Measurements from ENCODE around the gene ROPN1L. TPM values are rescaled to one million over a fixed set of nuclear protein-coding genes. Genes with fewer than 3 reads are reported as not detected.

The ROPN1L gene
- total and polyA plus RNA-seq, 2 of the 8 experiments (the other 6 are each of a cell fraction or from before 2014, with no cell fraction given) = 0.24 to 0.73 TPM

- Histone ChIP-seq H2AK5ac (ENCODE audit: low read depth, low read length) (no peak overlapping the region), H3K4me2 (ENCODE audit: insufficient read depth in 1 of 2, low read depth in 2 of 2, low read length in 2 of 2) (no peak overlapping the region), H2BK20ac (ENCODE audit: low read length) (no peak overlapping the region), H3K27ac (ENCODE audit: low read depth, low read length) (no peak overlapping the region), H4K20me1 (replicated peaks in 1 of 2; ENCODE audit: control insufficient read depth in 1 of 2, insufficient read depth in 2 of 2, low read length in 2 of 2) (no peaks in the 10 kb centered on the region), H3K23me2 (ENCODE audit: low read depth, low read length) (no peaks in the 10 kb centered on the region), H3K14ac (ENCODE audit: insufficient read length) (no peak overlapping the region), H3K4me3 (ENCODE audit: extremely low read depth in 1 of 4, insufficient read depth in 2 of 4, low read depth in 3 of 4, low read length in 4 of 4) (no peak overlapping the region), H3K56ac (replicated peaks; ENCODE audit: insufficient read length, low read depth, low read length) (no peak overlapping the region), H3K18ac (ENCODE audit: extremely low read depth, low read length) (no peak overlapping the region), H2AFZ (ENCODE audit: low read length) (no peak overlapping the region), H4K91ac (replicated peaks; ENCODE audit: insufficient read length, low read length) (no peak overlapping the region), H3K4ac (replicated peaks; ENCODE audit: insufficient read length, low read depth, low read length) (no peak overlapping the region), H2BK5ac (ENCODE audit: low read depth, low read length) (no peak overlapping the region), H3K79me1 (ENCODE audit: low read depth, low read length) (no peaks in the 10 kb centered on the region), H4K8ac (ENCODE audit: extremely low read depth, insufficient read depth, low read length) (no peak overlapping the region), H2BK15ac (ENCODE audit: low read length) (no peak overlapping the region), H3K23ac (ENCODE audit: insufficient read length) (no peak overlapping the region), H4K5ac (ENCODE audit: insufficient read length, low read depth, low read length) (no peak overlapping the region), H2BK120ac (replicated peaks; ENCODE audit: low read depth, low read length) (no peak overlapping the region), H3K36me3 (ENCODE audit: control insufficient read depth in 2 of 4, insufficient read depth in 4 of 4, low read length in 3 of 4) (no peaks in the 10 kb centered on the region), H3K4me1 (replicated peaks in 1 of 4; ENCODE audit: control insufficient read depth in 3 of 4, insufficient read depth in 4 of 4, low read length in 3 of 4) (peaks cover 3 to 11% (median 7%) of the 10 kb centered on the region in 4 experiments), H3K9ac (replicated peaks in 1 of 4; ENCODE audit: extremely low read depth in 1 of 4, low read depth in 3 of 4, low read length in 3 of 4) (no peak overlapping the region), H3K27me3 (replicated peaks in 1 of 4; ENCODE audit: control insufficient read depth in 3 of 4, extremely low read depth in 1 of 4, insufficient read depth in 3 of 4, low read length in 3 of 4) (no peaks in the 10 kb centered on the region), H3K79me2 (ENCODE audit: control insufficient read depth in 1 of 2, insufficient read depth in 2 of 2, low read length in 2 of 2) (no peaks in the 10 kb centered on the region), H3K9me3 (ENCODE audit: insufficient read depth in 2 of 2, low read depth in 1 of 2, low read length in 1 of 2) (no peaks in the 10 kb centered on the region), H2BK12ac (ENCODE audit: low read depth, low read length) (no peak overlapping the region)
- FAIRE-seq (no peak), DNase-seq (ENCODE audit: low read depth in 1 of 2, low spot score in 2 of 2) (no peak)
- CTCF ChIA-PET (ENCODE audit: partially characterized antibody) = interaction anchor here (0.6 to 13.8 kb wide), 25 partner anchors 9 to 242 kb away, joined by 3 to 199 read pairs (median 4); no protein-coding TSS in a partner anchor
- POLR2A ChIA-PET (ENCODE audit: partially characterized antibody) = interaction anchor here (0.9 to 1.7 kb wide), 3 partner anchors 98 to 181 kb away, joined by 3 to 6 read pairs (median 5); partner anchors contain the start of gene MARCHF6
- 85% methylated on average over 9 of the region's 9 CpGs; no CpG with 5 or more reads in 1 of the 2 experiments for WGBS, 2 experiments (ENCODE audit: extremely low coverage in 1 of 2, insufficient coverage in 1 of 2, insufficient read length in 1 of 2, insufficient replicate concordance in 2 of 2, low coverage in 1 of 2, low lambda C conversion rate in 2 of 2, missing lambda C conversion rate in 1 of 2)
- TF ChIP-seq SP2 (IDR thresholded peaks at IDR 0.05; ENCODE audit: low read length) = no peak
- no peak for TF ChIP-seq RBBP5 (IDR thresholded peaks at IDR 0.05; ENCODE audit: borderline replicate concordance, low read depth, low read length)
- no peak for TF ChIP-seq CTBP2 (IDR thresholded peaks at IDR 0.05; ENCODE audit: borderline replicate concordance, insufficient read depth, insufficient read length, low read length)
- no peak for TF ChIP-seq EP300 (IDR thresholded peaks at IDR 0.05; ENCODE audit: borderline replicate concordance in 1 of 2, low read depth in 2 of 2, low read length in 2 of 2)
- TF ChIP-seq EZH2 (IDR thresholded peaks at IDR 0.05; ENCODE audit: low read depth, low read length, severe bottlenecking) = no peak
- no peak for TF ChIP-seq TAF7 (optimal IDR thresholded peaks at IDR 0.05; ENCODE audit: borderline replicate concordance, low read depth, low read length)
- TF ChIP-seq CREB1 (IDR thresholded peaks at IDR 0.05) = no peak
- no peak for TF ChIP-seq ASH2L (IDR thresholded peaks at IDR 0.05; ENCODE audit: low read length)
- no peak for TF ChIP-seq HDAC6 (IDR thresholded peaks at IDR 0.05; ENCODE audit: low read depth, low read length)
- TF ChIP-seq RNF2 (IDR thresholded peaks at IDR 0.05; ENCODE audit: borderline replicate concordance, low read depth, low read length, missing control alignments, poor library complexity, severe bottlenecking) = no peak
- TF ChIP-seq JUN (IDR thresholded peaks at IDR 0.05; ENCODE audit: low read depth, low read length) = no peak
- no peak for TF ChIP-seq GABPA (IDR thresholded peaks at IDR 0.05; ENCODE audit: borderline replicate concordance, insufficient read depth, low read length)
Observed at GRCh38 chr5:10451137-10451824, 9.6 kb downstream of the ROPN1L start.

All from H1 (cell line).